Measurements from ENCODE around the gene TRAPPC13.

GRCh38 chr5:65620021-65620420, 4.8 kb upstream of the TRAPPC13 start:
- TF ChIP-seq CTCF (IDR thresholded peaks at IDR 0.05) (no peak), POLR2A (IDR thresholded peaks at IDR 0.05) (no peak)
